HEK293 (cell line): Measurements from ENCODE around the gene SAMD1.

Source experiments
- ATF2 ChIP-seq: fragments of 450-650 bp; formaldehyde crosslinking; IDR thresholded peaks from 2 replicates; pipeline ENCODE4 v1.5.1; 2016; ENCODE audit warnings: missing biosample characterization, missing genetic modification characterization, low read depth
- GLIS1 ChIP-seq: fragments of 450-650 bp; formaldehyde crosslinking; IDR thresholded peaks from 2 replicates; pipeline ENCODE4 v1.5.1; 2016; ENCODE audit warnings: missing biosample characterization, missing genetic modification characterization
- KLF10 ChIP-seq: fragments of 450-650 bp; IDR thresholded peaks from 2 replicates; pipeline ENCODE4 v1.5.1; 2018; ENCODE audit warnings: missing biosample characterization, mild to moderate bottlenecking, missing genetic modification characterization
- SALL2 ChIP-seq: fragments of 450-650 bp; formaldehyde crosslinking; IDR thresholded peaks from 2 replicates; pipeline ENCODE4 v1.5.0; 2017; ENCODE audit warnings: missing biosample characterization, mild to moderate bottlenecking, missing genetic modification characterization, borderline replicate concordance
- TRIM28 ChIP-seq: IDR thresholded peaks from 2 replicates; pipeline ENCODE4 v1.6.1; 2011; ENCODE audit warnings: low read length, control low read depth, borderline replicate concordance
- ZBTB1 ChIP-seq: fragments of 450-650 bp; formaldehyde crosslinking; IDR thresholded peaks from 2 replicates; pipeline ENCODE4 v1.5.1; 2016; ENCODE audit warnings: missing biosample characterization, missing genetic modification characterization
- ZBTB17 ChIP-seq: fragments of 450-650 bp; formaldehyde crosslinking; IDR thresholded peaks from 2 replicates; pipeline ENCODE4 v1.5.1; 2016; ENCODE audit warnings: missing biosample characterization, missing genetic modification characterization
- ZFP37 ChIP-seq: fragments of 450-650 bp; formaldehyde crosslinking; IDR thresholded peaks from 2 replicates; pipeline ENCODE4 v1.5.1; 2016; ENCODE audit warnings: missing biosample characterization, missing genetic modification characterization
- ZNF114 ChIP-seq: fragments of 450-650 bp; formaldehyde crosslinking; IDR thresholded peaks from 2 replicates; pipeline ENCODE4 v1.5.0; 2017; ENCODE audit warnings: missing biosample characterization, missing genetic modification characterization
- ZNF184 ChIP-seq: fragments of 450-650 bp; IDR thresholded peaks from 2 replicates; pipeline ENCODE4 v1.5.1; 2018; ENCODE audit warnings: missing biosample characterization, mild to moderate bottlenecking, missing genetic modification characterization
- ZNF211 ChIP-seq: fragments of 450-650 bp; formaldehyde crosslinking; IDR thresholded peaks from 2 replicates; pipeline ENCODE4 v1.5.1; 2016; ENCODE audit warnings: low read depth, missing biosample characterization, missing genetic modification characterization
- ZNF24 ChIP-seq: fragments of 450-650 bp; formaldehyde crosslinking; IDR thresholded peaks from 2 replicates; pipeline ENCODE4 v1.5.1; 2016; ENCODE audit warnings: missing biosample characterization, missing genetic modification characterization
- ZNF416 ChIP-seq: fragments of 450-650 bp; formaldehyde crosslinking; IDR thresholded peaks from 2 replicates; pipeline ENCODE4 v1.5.1; 2016; ENCODE audit warnings: missing biosample characterization, missing genetic modification characterization
- ZNF529 ChIP-seq: fragments of 450-650 bp; formaldehyde crosslinking; IDR thresholded peaks from 2 replicates; pipeline ENCODE4 v1.5.1; 2017; ENCODE audit warnings: missing genetic modification characterization, missing biosample characterization; ENCODE audit not compliant: insufficient replicate concordance
- ZNF560 ChIP-seq: fragments of 450-650 bp; formaldehyde crosslinking; IDR thresholded peaks from 2 replicates; pipeline ENCODE4 v1.5.1; 2017; ENCODE audit warnings: missing biosample characterization, missing genetic modification characterization, borderline replicate concordance
- ZNF561 ChIP-seq: fragments of 450-650 bp; IDR thresholded peaks from 2 replicates; pipeline ENCODE4 v1.5.1; 2018; ENCODE audit warnings: missing biosample characterization, missing genetic modification characterization, borderline replicate concordance
- ZNF623 ChIP-seq: fragments of 450-650 bp; formaldehyde crosslinking; IDR thresholded peaks from 2 replicates; pipeline ENCODE4 v1.5.1; 2016; ENCODE audit warnings: missing biosample characterization, missing genetic modification characterization
- ZNF624 ChIP-seq: fragments of 450-650 bp; formaldehyde crosslinking; IDR thresholded peaks from 2 replicates; pipeline ENCODE4 v1.5.1; 2017; ENCODE audit warnings: missing biosample characterization, missing genetic modification characterization
- ZNF660 ChIP-seq: fragments of 450-650 bp; IDR thresholded peaks from 2 replicates; pipeline ENCODE4 v1.5.1; 2018; ENCODE audit warnings: missing biosample characterization, mild to moderate bottlenecking, missing genetic modification characterization
- ZNF692 ChIP-seq: fragments of 450-650 bp; formaldehyde crosslinking; IDR thresholded peaks from 2 replicates; pipeline ENCODE4 v1.5.1; 2016; ENCODE audit warnings: missing biosample characterization, missing genetic modification characterization
- ZNF701 ChIP-seq: fragments of 450-650 bp; formaldehyde crosslinking; IDR thresholded peaks from 2 replicates; pipeline ENCODE4 v1.5.1; 2016; ENCODE audit warnings: missing biosample characterization, missing genetic modification characterization
- TF ChIP-seq, protein P1 (sequence below): fragments of 450-650 bp; formaldehyde crosslinking; IDR thresholded peaks from 2 replicates; pipeline ENCODE4 v1.5.1; 2016; ENCODE audit warnings: missing biosample characterization, missing genetic modification characterization, borderline replicate concordance
- TF ChIP-seq, protein P2 (sequence below): fragments of 450-650 bp; IDR thresholded peaks from 2 replicates; pipeline ENCODE4 v1.5.1; 2018; ENCODE audit warnings: missing biosample characterization, missing genetic modification characterization
- TF ChIP-seq, protein P3 (sequence below): fragments of 450-650 bp; formaldehyde crosslinking; IDR thresholded peaks from 2 replicates; pipeline ENCODE4 v1.5.1; 2016; ENCODE audit warnings: missing biosample characterization, missing genetic modification characterization
- TF ChIP-seq, protein P4 (sequence below): fragments of 450-650 bp; formaldehyde crosslinking; optimal IDR thresholded peaks from 2 replicates; pipeline ENCODE3; 2016; ENCODE audit warnings: missing biosample characterization, mild to moderate bottlenecking, missing genetic modification characterization

Gene SAMD1

GRCh38 chr19:14136509-14137281, 46.1 kb upstream of the SAMD1 start, which contains the start of gene ASF1B (continued):
- TF ChIP-seq, protein P1, sequence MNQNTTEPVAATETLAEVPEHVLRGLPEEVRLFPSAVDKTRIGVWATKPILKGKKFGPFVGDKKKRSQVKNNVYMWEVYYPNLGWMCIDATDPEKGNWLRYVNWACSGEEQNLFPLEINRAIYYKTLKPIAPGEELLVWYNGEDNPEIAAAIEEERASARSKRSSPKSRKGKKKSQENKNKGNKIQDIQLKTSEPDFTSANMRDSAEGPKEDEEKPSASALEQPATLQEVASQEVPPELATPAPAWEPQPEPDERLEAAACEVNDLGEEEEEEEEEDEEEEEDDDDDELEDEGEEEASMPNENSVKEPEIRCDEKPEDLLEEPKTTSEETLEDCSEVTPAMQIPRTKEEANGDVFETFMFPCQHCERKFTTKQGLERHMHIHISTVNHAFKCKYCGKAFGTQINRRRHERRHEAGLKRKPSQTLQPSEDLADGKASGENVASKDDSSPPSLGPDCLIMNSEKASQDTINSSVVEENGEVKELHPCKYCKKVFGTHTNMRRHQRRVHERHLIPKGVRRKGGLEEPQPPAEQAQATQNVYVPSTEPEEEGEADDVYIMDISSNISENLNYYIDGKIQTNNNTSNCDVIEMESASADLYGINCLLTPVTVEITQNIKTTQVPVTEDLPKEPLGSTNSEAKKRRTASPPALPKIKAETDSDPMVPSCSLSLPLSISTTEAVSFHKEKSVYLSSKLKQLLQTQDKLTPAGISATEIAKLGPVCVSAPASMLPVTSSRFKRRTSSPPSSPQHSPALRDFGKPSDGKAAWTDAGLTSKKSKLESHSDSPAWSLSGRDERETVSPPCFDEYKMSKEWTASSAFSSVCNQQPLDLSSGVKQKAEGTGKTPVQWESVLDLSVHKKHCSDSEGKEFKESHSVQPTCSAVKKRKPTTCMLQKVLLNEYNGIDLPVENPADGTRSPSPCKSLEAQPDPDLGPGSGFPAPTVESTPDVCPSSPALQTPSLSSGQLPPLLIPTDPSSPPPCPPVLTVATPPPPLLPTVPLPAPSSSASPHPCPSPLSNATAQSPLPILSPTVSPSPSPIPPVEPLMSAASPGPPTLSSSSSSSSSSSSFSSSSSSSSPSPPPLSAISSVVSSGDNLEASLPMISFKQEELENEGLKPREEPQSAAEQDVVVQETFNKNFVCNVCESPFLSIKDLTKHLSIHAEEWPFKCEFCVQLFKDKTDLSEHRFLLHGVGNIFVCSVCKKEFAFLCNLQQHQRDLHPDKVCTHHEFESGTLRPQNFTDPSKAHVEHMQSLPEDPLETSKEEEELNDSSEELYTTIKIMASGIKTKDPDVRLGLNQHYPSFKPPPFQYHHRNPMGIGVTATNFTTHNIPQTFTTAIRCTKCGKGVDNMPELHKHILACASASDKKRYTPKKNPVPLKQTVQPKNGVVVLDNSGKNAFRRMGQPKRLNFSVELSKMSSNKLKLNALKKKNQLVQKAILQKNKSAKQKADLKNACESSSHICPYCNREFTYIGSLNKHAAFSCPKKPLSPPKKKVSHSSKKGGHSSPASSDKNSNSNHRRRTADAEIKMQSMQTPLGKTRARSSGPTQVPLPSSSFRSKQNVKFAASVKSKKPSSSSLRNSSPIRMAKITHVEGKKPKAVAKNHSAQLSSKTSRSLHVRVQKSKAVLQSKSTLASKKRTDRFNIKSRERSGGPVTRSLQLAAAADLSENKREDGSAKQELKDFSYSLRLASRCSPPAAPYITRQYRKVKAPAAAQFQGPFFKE = no peak
- TF ChIP-seq, protein P2, sequence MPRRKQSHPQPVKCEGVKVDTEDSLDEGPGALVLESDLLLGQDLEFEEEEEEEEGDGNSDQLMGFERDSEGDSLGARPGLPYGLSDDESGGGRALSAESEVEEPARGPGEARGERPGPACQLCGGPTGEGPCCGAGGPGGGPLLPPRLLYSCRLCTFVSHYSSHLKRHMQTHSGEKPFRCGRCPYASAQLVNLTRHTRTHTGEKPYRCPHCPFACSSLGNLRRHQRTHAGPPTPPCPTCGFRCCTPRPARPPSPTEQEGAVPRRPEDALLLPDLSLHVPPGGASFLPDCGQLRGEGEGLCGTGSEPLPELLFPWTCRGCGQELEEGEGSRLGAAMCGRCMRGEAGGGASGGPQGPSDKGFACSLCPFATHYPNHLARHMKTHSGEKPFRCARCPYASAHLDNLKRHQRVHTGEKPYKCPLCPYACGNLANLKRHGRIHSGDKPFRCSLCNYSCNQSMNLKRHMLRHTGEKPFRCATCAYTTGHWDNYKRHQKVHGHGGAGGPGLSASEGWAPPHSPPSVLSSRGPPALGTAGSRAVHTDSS (tag by site-specific recombination) = no peak
- TF ChIP-seq ZNF701 (tag by site-specific recombination) (no peak), ZBTB17 (peak; percentile 92), ZNF114 (tag by site-specific recombination) (no peak), ZNF692 (tag by site-specific recombination) (peak; percentile 65), ZBTB1 (no peak), TRIM28 (no peak), ZFP37 (tag by site-specific recombination) (no peak), ZNF529 (tag by site-specific recombination) (no peak), ZNF660 (tag by site-specific recombination) (peak; percentile 50; the same call in 1 of the 2 replicates), ZNF416 (tag by site-specific recombination) (no peak), ZNF184 (tag by site-specific recombination) (no peak), ZNF24 (tag by site-specific recombination) (no peak; the same call in 1 of the 2 replicates), GLIS1 (tag by site-specific recombination) (peak; percentile 68), ZNF624 (tag by site-specific recombination) (no peak), ZNF561 (tag by site-specific recombination) (no peak), ZNF623 (tag by site-specific recombination) (no peak), SALL2 (tag by site-specific recombination) (no peak), KLF10 (peak; percentile 42; the same call in 1 of the 2 replicates), ATF2 (tag by site-specific recombination) (no peak), ZNF560 (no peak), ZNF211 (tag by site-specific recombination) (no peak)
- TF ChIP-seq, protein P3, sequence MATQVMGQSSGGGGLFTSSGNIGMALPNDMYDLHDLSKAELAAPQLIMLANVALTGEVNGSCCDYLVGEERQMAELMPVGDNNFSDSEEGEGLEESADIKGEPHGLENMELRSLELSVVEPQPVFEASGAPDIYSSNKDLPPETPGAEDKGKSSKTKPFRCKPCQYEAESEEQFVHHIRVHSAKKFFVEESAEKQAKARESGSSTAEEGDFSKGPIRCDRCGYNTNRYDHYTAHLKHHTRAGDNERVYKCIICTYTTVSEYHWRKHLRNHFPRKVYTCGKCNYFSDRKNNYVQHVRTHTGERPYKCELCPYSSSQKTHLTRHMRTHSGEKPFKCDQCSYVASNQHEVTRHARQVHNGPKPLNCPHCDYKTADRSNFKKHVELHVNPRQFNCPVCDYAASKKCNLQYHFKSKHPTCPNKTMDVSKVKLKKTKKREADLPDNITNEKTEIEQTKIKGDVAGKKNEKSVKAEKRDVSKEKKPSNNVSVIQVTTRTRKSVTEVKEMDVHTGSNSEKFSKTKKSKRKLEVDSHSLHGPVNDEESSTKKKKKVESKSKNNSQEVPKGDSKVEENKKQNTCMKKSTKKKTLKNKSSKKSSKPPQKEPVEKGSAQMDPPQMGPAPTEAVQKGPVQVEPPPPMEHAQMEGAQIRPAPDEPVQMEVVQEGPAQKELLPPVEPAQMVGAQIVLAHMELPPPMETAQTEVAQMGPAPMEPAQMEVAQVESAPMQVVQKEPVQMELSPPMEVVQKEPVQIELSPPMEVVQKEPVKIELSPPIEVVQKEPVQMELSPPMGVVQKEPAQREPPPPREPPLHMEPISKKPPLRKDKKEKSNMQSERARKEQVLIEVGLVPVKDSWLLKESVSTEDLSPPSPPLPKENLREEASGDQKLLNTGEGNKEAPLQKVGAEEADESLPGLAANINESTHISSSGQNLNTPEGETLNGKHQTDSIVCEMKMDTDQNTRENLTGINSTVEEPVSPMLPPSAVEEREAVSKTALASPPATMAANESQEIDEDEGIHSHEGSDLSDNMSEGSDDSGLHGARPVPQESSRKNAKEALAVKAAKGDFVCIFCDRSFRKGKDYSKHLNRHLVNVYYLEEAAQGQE (tag by site-specific recombination) = no peak
- TF ChIP-seq, protein P4, sequence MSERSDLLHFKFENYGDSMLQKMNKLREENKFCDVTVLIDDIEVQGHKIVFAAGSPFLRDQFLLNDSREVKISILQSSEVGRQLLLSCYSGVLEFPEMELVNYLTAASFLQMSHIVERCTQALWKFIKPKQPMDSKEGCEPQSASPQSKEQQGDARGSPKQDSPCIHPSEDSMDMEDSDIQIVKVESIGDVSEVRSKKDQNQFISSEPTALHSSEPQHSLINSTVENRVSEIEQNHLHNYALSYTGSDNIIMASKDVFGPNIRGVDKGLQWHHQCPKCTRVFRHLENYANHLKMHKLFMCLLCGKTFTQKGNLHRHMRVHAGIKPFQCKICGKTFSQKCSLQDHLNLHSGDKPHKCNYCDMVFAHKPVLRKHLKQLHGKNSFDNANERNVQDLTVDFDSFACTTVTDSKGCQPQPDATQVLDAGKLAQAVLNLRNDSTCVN (tag by site-specific recombination) = peak; percentile 99
